GM18907 (cell line): ENCODE measurements around the gene SACM1L.

Experiments used
- ATAC-seq: cut with Tn5 transposase; IDR thresholded peaks from one replicate; pipeline ENCODE4 v1.9.1; 2021; ENCODE audit warnings: mild to moderate bottlenecking, moderate library complexity; ENCODE audit not compliant: unreplicated experiment

SACM1L gene

GRCh38 chr3:45762647-45763302, 73.6 kb downstream of the SACM1L start:
- no peak for ATAC-seq

- no peak for ATAC-seq
Observed at GRCh38 chr3:45763303-45763675, 74.1 kb downstream of the SACM1L start.

- ATAC-seq = no peak
Observed at GRCh38 chr3:45765266-45765851, 76.2 kb downstream of the SACM1L start.

DNA sequence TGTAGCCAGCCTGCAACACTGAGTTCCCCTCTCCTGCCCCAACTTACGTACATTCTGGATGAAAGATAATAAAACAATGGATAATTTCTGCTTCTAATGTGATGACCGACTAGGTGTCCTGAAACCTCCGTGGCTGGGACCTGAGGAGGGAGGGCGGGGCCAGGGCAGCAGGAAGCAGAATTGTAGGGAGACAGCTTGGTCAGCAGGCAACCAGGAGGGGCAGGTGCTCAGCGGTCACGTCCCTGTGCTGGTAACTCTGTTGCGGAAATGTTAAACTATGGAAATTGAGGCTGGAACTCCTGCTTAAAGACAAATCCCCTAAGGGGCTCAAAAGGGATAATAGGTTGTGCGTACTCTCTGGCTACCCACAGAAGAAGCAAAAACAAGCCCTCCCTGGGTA, 76.8 kb downstream of the SACM1L start:
- no peak for ATAC-seq

GRCh38 chr3:45771166-45771775, 82.1 kb downstream of the SACM1L start:
- no peak for ATAC-seq

DNA sequence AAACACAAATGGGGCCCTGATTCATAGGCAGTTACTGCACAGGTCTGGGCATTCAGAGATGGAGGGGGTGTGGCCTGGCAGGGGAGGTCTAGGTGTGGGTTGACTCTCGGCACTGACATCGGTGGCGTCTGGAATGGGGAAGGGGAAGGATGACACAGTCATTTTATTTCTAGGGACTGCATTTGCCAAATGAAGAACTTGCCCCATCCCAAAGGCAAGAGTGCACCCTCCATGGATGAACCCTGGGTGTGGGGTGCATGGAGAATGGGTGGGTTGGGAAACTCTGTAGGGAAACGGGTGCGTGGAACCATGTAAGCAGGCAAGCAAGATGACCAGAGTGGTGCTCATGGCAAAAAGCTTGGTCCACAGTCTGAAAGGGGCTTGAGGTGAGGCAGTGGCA, 82.6 kb downstream of the SACM1L start:
- ATAC-seq = no peak

DNA sequence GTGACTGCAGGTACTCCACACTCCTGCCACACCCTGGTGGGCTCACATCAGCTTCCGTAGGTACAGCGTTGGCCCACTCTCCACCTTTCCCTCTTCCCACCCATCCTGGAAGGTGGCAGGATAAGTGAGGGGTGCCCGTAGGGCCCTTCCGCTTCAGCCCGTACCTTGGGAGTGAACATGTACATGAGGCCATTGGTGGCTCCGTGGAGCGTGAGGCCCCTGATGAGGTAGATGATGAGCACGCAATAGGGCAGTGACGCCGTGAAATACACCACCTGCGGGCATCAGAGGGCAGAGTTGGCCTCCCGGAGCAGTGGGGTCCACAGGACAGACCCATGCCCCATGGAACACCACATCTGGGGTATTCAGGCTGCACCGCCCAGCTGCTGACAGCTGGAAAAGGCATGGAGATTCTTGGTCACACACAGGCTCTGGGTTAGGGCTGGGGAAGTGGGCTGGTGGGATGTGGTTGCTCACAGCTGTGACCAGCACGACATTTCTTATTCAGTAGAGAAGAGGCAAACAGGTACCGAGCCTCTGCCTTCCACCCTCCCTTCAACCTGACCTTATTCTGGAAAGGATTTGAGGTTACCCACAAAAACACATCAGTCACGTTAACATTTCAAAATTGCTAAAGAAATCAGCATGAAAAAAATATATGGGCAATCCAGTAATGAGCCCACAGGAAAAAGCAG, 83.3 kb downstream of the SACM1L start:
- ATAC-seq = no peak

GRCh38 chr3:45773072-45773471, 83.9 kb downstream of the SACM1L start:
- no peak for ATAC-seq

DNA sequence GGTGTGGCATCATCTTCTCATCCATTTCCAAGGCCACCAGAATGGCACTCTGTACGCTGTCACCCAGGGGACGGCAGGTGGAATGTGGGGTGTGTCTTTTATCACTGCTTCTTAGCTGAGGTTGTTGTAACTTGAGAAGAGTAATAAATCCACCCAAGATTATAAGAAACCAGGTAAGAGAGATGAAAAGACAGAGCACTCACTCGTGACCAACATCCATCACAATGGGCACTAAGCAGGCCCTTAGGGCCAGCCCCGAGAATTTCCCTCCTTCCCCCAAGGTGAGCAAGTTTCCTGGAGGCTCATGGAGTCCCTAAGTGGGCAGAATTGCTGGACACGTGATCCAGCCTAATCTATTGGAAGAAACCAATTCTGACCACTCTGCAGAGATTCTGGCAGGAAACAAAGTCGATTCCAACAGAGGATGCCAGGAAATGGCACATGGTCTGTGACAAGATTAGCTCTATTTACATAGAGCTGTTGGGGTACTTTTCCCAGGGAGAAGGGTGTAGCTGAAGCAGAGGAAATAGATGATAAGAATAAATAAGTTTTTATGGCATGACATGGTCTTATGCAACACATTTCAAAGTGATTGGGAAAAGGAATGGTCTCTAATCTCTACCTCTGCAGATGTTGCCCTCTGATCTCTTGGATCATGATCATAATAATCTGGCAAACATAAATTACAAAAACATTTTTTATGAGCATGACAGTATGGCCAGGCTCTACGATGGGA, 84.7 kb downstream of the SACM1L start:
- ATAC-seq = no peak

- no peak for ATAC-seq
Observed at GRCh38 chr3:45774581-45775521, 85.7 kb downstream of the SACM1L start.

GRCh38 chr3:45775571-45776300, 86.5 kb downstream of the SACM1L start:
- ATAC-seq = no peak

DNA sequence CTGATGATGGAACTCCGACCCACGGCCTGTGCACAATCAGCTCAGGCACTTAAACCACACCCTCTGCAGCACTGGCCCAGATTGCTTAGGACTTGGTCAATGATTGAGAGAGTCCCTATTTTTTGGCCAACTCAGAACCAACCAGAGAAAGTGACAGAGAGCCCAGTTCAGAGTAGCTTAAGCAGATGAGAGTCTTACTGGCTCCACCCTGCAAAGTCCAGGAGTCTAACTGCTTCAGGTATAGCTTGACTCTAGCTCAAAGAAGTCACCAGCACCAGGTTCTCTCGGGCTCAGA, 87.1 kb downstream of the SACM1L start:
- no peak for ATAC-seq

DNA sequence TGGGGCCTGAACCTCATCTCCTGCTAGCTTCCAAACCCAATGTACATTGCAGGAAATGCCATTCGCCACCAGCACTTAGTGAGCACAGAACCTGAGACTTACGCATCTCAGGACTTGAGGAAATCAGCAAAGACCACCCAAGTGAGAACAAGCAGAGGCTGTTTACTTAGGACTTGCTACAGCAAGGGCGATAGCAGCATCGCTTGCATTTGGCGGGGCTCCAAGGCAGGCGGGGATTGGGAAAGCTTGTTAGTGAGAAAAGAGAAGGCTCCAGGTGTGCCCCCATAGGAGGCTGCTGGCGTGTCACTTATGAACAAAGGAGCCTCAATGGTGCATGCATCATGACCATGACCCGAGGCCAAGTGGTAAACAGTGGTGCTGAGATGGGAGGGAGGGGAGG, 87.4 kb downstream of the SACM1L start:
- no peak for ATAC-seq

DNA sequence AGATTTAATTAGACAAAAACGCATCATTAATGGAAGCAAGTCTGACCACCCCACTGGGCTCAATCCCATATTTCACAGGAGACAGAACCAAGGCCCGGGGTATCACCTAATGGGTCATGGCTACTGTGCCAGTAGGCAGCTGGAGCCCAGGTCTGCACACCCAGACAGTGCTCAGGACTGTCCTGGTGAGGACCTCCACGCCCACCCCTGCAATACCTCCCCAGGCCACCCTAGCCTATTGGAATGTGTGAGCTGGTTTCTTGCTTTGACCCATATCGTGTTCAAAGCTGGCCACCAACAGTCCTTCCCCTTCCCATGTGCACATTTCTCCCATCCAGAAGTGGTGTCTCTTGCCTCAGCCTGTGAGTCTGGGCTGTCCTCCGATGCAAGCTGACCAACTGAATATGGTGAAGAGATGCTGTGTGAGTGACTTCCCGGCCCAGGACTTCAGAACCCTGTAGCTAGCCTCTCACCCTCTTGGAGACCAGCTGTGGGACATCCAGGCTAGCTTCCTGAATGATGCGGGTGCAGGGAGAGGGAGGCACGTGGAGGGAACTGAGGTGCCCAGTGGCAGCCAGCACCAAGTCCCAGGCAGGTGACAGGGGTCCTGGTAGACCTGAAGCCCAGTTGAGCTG, 88.0 kb downstream of the SACM1L start:
- ATAC-seq = no peak

DNA sequence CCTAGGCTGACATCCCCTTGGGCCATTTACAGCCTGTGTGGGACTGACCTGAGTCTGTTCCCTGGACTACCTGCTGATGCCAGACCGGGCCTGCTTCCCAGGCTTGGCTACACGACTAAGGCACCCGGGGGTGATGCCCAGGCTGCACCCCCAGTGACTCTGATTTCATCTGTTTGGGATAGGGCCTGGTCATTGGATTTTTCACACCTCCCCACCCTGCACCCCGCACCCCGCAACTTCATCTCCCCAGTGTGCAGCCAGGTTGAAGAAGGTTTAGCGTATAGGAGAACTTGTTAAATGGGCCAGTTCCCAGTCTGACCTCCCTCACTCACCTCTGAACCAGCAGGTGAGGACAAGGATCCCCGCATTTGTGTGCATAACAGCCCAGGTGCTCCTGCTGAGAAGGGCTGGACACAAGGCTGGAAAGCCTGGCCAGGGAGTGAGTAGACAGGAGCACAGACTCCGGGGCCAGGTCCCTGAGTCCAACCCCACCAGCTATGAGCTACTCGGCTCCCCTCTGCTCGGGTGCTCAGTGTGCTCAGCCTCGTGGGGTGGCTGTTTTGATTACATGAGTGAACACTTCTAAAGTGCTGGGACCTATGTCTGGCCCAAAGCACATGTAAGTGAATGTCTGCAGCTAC, 88.7 kb downstream of the SACM1L start:
- no peak for ATAC-seq

- ATAC-seq = no peak
Observed at GRCh38 chr3:45778761-45779201, 89.6 kb downstream of the SACM1L start.

GRCh38 chr3:45779746-45780735, 90.8 kb downstream of the SACM1L start:
- ATAC-seq = no peak

DNA sequence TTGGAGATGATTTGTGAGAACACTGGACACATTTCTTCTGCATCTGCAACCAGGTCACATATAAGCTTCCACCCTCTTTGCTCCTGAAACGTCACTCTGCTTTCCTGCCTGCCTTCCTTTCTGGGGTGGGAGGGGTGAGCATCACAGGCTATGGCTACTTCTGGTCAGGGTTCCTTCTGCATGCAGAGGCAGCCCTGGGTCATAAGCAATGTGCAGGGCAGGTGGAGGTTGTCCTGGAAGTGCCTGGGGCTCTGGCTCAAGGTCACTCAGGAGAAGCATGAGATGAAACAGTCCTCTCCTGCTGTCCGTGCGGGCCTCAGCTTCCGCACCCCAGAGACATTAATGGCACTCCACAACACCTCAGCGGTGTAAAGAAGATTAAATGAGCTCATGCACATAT, 92.1 kb downstream of the SACM1L start:
- ATAC-seq = no peak
